ENCODE measurements around the gene SP4.

DNA sequence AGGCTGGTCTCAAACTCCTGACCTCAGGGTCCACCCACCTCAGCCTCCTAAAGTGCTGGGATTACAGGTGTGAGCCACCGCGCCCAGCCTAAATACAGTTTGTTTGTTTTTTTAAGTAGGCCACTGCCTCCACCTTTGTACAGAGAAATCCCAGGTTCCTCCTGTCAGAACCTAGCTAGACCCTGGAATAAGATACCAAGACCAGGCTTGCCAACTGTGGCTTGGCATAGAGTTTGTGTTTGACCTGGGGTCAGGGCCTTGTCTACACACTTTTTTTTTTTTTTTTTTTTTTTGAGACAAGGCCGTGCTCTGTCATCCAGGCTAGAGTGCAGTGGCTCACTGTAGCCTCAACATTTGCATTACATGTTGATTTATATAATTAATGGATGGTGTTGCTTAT is 80.7 kb downstream of the SP4 start:
- TF ChIP-seq, protein P1, sequence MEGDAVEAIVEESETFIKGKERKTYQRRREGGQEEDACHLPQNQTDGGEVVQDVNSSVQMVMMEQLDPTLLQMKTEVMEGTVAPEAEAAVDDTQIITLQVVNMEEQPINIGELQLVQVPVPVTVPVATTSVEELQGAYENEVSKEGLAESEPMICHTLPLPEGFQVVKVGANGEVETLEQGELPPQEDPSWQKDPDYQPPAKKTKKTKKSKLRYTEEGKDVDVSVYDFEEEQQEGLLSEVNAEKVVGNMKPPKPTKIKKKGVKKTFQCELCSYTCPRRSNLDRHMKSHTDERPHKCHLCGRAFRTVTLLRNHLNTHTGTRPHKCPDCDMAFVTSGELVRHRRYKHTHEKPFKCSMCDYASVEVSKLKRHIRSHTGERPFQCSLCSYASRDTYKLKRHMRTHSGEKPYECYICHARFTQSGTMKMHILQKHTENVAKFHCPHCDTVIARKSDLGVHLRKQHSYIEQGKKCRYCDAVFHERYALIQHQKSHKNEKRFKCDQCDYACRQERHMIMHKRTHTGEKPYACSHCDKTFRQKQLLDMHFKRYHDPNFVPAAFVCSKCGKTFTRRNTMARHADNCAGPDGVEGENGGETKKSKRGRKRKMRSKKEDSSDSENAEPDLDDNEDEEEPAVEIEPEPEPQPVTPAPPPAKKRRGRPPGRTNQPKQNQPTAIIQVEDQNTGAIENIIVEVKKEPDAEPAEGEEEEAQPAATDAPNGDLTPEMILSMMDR (conservative IDR thresholded peaks at IDR 0.05; ENCODE audit: low read length): no peak
- no peak for TF ChIP-seq EZH2phosphoT487 (IDR thresholded peaks at IDR 0.05; ENCODE audit: borderline replicate concordance, low read depth, low read length)
